B cell (primary cell): Measurements from ENCODE around the gene TMEM238. TPM values are rescaled to one million over a fixed set of nuclear protein-coding genes. Genes with fewer than 3 reads are reported as not detected.

ENCODE experiments used
- ATAC-seq: fragments of 200-7000 bp; cut with Tn5 transposase; one replicate; pipeline ENCODE4 v1.10.0; 2021; ENCODE audit warnings: low read depth, mild to moderate bottlenecking, moderate number of reproducible peaks, moderate library complexity
- CTCF ChIA-PET: fragments of 350-600 bp; sonication (Branson Sonifier 250); formaldehyde crosslinking; loops from one replicate; lab custom pipeline; 2021; ENCODE audit warnings: antibody characterized with exemption, inconsistent platforms; lab: Charles Lee
- POLR2A ChIA-PET: fragments of 350-600 bp; sonication (Branson Sonifier 250); formaldehyde crosslinking; loops from one replicate; lab custom pipeline; 2021; ENCODE audit warnings: antibody characterized with exemption; lab: Charles Lee
- DNase-seq: peaks from one replicate; pipeline ENCODE4 v3.0.0; 2013
- H2AFZ ChIP-seq: 2 replicates; pipeline ENCODE4 v1.6.1; 2012; ENCODE audit warnings: mild to moderate bottlenecking, low read depth, low read length; ENCODE audit not compliant: insufficient read depth, poor library complexity, severe bottlenecking
- H3K27ac ChIP-seq, 2 donors: 1 replicate in 1 of 2; 2 replicates in 1 of 2; pipeline ENCODE4 v1.5.1; 2012 to 2013; ENCODE audit warnings: low read length in 2 of 2, mild to moderate bottlenecking in 2 of 2, moderate library complexity in 1 of 2
- H3K27me3 ChIP-seq, 4 experiments: fragments of 200-600 bp in 1 of 4; sonication (generic) in 1 of 4; replicated peaks in 1 of 4; 1 replicate in 2 of 4; 2 replicates in 2 of 4; pipeline versions ENCODE4 v1.6.1 to v1.7.0; 2013 to 2016; ENCODE audit warnings: low read length in 3 of 4, mild to moderate bottlenecking in 2 of 4, mixed read lengths in 1 of 4, moderate library complexity in 1 of 4; ENCODE audit not compliant: insufficient read depth in 4 of 4, control insufficient read depth in 3 of 4; ENCODE audit errors: control extremely low read depth in 1 of 4
- H3K36me3 ChIP-seq, 2 experiments: replicated peaks in 1 of 2; 1 replicate in 1 of 2; 2 replicates in 1 of 2; pipeline versions ENCODE4 v1.6.1 to v1.7.1; 2013; ENCODE audit warnings: low read length in 1 of 2; ENCODE audit not compliant: insufficient read depth in 2 of 2, control insufficient read depth in 1 of 2; ENCODE audit errors: control extremely low read depth in 1 of 2, extremely low read depth in 1 of 2
- H3K4me1 ChIP-seq, 2 donors: fragments of 200-600 bp in 1 of 2; sonication (generic) in 1 of 2; 1 replicate in 1 of 2; 2 replicates in 1 of 2; pipeline versions ENCODE4 v1.5.1 to v1.6.1; 2013 to 2017; ENCODE audit warnings: low read length in 2 of 2; ENCODE audit not compliant: control insufficient read depth in 2 of 2, insufficient read depth in 2 of 2
- H3K4me2 ChIP-seq: replicated peaks from 2 replicates; pipeline ENCODE3; 2012; ENCODE audit warnings: mild to moderate bottlenecking, low read depth, low read length; ENCODE audit not compliant: poor library complexity, severe bottlenecking
- H3K4me3 ChIP-seq, 5 experiments: fragments of 200-600 bp in 1 of 5; sonication (generic) in 1 of 5; 1 replicate in 3 of 5; 2 replicates in 2 of 5; pipeline versions ENCODE4 v1.5.1 to v1.7.0; 2011 to 2016; ENCODE audit warnings: low read length in 4 of 5, mild to moderate bottlenecking in 4 of 5, low read depth in 2 of 5, control low read depth in 1 of 5, moderate library complexity in 1 of 5; ENCODE audit not compliant: insufficient read depth in 1 of 5; ENCODE audit errors: control extremely low read depth in 1 of 5, extremely low read depth in 1 of 5
- H3K79me2 ChIP-seq: fragments of 200-600 bp; sonication (generic); one replicate; pipeline ENCODE4 v1.6.0; 2016; ENCODE audit warnings: low read length; ENCODE audit not compliant: control insufficient read depth, insufficient read depth
- H3K9ac ChIP-seq: fragments of 200-600 bp; sonication (generic); 2 replicates; pipeline ENCODE4 v1.6.1; 2017; ENCODE audit warnings: mild to moderate bottlenecking, low read length, moderate library complexity
- H3K9me3 ChIP-seq, 3 donors: one replicate each; pipeline versions ENCODE4 v1.6.1 to v1.7.1; 2013; ENCODE audit warnings: low read length in 2 of 3; ENCODE audit not compliant: control insufficient read depth in 2 of 3, insufficient read depth in 1 of 3; ENCODE audit errors: control extremely low read depth in 1 of 3
- H4K20me1 ChIP-seq: 2 replicates; pipeline ENCODE4 v1.6.0; 2012; ENCODE audit warnings: mild to moderate bottlenecking, low read length; ENCODE audit not compliant: insufficient read depth, control insufficient read depth, poor library complexity, severe bottlenecking
- H3K27ac Mint-ChIP-seq: one replicate; pipeline ENCODE4 v1.8.0; 2021; ENCODE audit warnings: mixed read lengths
- H3K27me3 Mint-ChIP-seq: one replicate; pipeline ENCODE4 v1.8.0; 2021; ENCODE audit warnings: mixed read lengths
- H3K4me1 Mint-ChIP-seq: one replicate; pipeline ENCODE4 v1.8.0; 2021; ENCODE audit warnings: mixed read lengths
- H3K4me3 Mint-ChIP-seq: one replicate; pipeline ENCODE4 v1.8.0; 2021; ENCODE audit warnings: mixed read lengths
- H3K9me3 Mint-ChIP-seq: one replicate; pipeline ENCODE4 v1.8.0; 2022; ENCODE audit warnings: mixed read lengths; ENCODE audit not compliant: insufficient read depth
- CTCF ChIP-seq: fragments of 200-600 bp; IDR thresholded peaks from one replicate; pipeline ENCODE4 v1.8.0; 2022; ENCODE audit warnings: antibody characterized with exemption, mild to moderate bottlenecking
- EZH2 ChIP-seq: IDR thresholded peaks from 2 replicates; pipeline ENCODE4 v1.6.1; 2012; ENCODE audit warnings: borderline replicate concordance, low read depth, mild to moderate bottlenecking, moderate library complexity, low read length; ENCODE audit not compliant: insufficient read depth, poor library complexity, severe bottlenecking
- whole genome bisulfite sequencing: methylation state at CpG from one replicate; pipeline ENCODE4 v1.1.5; 2013; ENCODE audit warnings: missing lambda C conversion rate; ENCODE audit not compliant: insufficient coverage; 5-methylcytosine and 5-hydroxymethylcytosine counted together
- intact Hi-C: fragments of 100-400 bp; cut with micrococcal nuclease; formaldehyde crosslinking; loops from one replicate; pipeline ENCODE4 v1.10.0; 2022
- polyA plus RNA-seq: library from polyadenylated mRNA; depleted of rRNA; stranded (reverse); fragments of >200 nt; gene quantifications from 2 replicates; pipeline ENCODE4 v1.2.3, GENCODE V29; 2012
- total RNA-seq, 2 donors: library from RNA; stranded (reverse); fragments of 120-200 nt in 1 of 2; gene quantifications; 1 replicate in 1 of 2; 2 replicates in 1 of 2; pipeline versions ENCODE4 v1.2.3 to v1.2.4, GENCODE V29; 2013 to 2022

Gene TMEM238
- total and polyA plus RNA-seq, 2 donors (not counting 1 experiment from before 2014, with no cell fraction given) = 0.76 to 4.7 TPM

DNA sequence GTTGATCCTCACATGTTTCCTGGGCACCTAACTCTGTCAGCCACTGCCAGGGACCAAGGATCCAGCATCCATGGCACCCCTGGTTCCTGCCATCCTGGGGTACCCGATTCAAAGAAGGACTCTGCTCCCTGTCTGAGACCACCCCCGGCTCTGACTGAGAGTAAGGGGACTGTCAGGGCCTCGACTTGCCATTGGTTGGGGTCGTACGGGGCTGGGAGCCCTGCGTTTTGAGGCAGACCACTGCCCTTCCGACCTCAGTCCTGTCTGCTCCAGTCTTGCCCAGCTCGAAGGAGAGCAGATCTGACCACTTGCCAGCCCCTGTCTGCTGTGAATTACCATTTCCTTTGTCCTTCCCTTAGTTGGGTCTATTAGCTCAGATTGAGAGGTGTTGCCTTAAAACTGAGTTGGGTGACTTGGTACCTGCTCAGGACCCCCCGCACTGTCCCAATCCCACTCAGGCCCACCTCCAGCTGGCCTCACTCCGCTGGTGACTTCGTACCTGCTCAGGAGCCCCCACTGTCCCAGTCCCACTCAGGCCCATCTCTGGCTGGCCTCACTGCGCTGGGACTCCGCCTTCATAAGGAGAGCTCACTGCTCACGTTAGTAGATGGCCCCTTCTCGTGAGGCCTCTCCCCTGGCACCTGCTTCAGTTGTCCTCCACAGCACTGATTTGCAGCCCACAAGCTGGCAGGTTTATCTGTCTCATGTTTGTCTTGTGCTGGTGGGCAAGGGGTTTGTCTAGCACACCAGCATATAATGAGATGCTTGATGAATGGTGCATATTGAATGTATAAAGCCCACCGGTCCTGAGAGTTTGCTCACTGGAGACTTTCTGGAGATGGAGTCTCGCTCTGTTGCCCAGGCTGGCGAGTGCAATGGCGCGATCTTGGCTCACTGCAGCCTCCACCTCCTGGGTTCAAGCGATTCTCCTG lies 5.6 kb upstream of the TMEM238 start:
- Histone ChIP-seq H3K9ac (no peak overlapping the region), H2AFZ (no peak overlapping the region), H3K4me3 (no peak overlapping the region), H3K4me1 (peaks cover 30 to 42% of the 10 kb centered on the region in 2 donors), H3K36me3 (peaks cover 3 to 48% of the 10 kb centered on the region in 2 experiments), H3K9me3 (no peaks in the 10 kb centered on the region), H3K27me3 (no peaks in the 10 kb centered on the region), H3K27ac (no peak overlapping the region), H4K20me1 (peaks cover 64% of the 10 kb centered on the region), H3K79me2 (peaks cover 35% of the 10 kb centered on the region), H3K4me2 (no peak overlapping the region)
- ChIA-PET CTCF (interaction anchor here (1.1 to 2.3 kb wide), 4 partner anchors 13 to 114 kb away, joined by 4 to 6 read pairs (median 4); no protein-coding TSS in a partner anchor), POLR2A (interaction anchor here (0.6 to 1.3 kb wide), 3 partner anchors 9 to 245 kb away, joined by 3 to 8 read pairs (median 3); partner anchors contain the start of gene UBE2S)
- Mint-ChIP-seq H3K27me3 (no peaks in the 10 kb centered on the region), H3K4me3 (peak overlapping the region; percentile 41), H3K9me3 (no peaks in the 10 kb centered on the region), H3K4me1 (peaks cover 54% of the 10 kb centered on the region), H3K27ac (peak overlapping the region; percentile 41)
- TF ChIP-seq EZH2 (no peak), CTCF (no peak)
- intact Hi-C loops = no loop called here
- DNase-seq (no peak), ATAC-seq (no peak)
- WGBS = 92% methylated on average over 19 of the region's 21 CpGs
